GM18502 (cell line): ENCODE measurements around the gene LRPAP1.

Experiments
- ATAC-seq: cut with Tn5 transposase; IDR thresholded peaks from one replicate; pipeline ENCODE4 v1.9.1; 2021; ENCODE audit warnings: mild to moderate bottlenecking; ENCODE audit not compliant: unreplicated experiment, poor library complexity

The LRPAP1 gene

DNA sequence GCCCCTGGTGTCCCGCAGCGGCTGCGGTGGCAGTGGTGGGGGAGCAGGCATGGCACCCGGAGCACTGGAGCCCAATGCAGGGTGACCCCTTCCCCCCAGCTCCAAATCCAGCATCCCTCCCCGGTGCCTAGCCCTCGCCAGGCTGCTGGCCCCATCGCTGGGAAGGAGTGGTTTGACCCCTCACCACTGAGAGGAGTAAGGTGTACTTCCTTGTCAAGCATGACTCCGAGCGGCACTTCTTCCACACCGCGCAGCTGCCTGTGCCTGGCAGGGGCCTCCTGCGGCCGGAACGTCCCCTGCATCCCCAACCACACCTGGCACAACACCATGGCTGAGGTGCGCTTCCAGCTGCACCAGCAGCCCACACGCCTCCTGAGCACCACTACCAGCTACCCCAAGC, 27.0 kb downstream of the LRPAP1 start:
- no peak for ATAC-seq

DNA sequence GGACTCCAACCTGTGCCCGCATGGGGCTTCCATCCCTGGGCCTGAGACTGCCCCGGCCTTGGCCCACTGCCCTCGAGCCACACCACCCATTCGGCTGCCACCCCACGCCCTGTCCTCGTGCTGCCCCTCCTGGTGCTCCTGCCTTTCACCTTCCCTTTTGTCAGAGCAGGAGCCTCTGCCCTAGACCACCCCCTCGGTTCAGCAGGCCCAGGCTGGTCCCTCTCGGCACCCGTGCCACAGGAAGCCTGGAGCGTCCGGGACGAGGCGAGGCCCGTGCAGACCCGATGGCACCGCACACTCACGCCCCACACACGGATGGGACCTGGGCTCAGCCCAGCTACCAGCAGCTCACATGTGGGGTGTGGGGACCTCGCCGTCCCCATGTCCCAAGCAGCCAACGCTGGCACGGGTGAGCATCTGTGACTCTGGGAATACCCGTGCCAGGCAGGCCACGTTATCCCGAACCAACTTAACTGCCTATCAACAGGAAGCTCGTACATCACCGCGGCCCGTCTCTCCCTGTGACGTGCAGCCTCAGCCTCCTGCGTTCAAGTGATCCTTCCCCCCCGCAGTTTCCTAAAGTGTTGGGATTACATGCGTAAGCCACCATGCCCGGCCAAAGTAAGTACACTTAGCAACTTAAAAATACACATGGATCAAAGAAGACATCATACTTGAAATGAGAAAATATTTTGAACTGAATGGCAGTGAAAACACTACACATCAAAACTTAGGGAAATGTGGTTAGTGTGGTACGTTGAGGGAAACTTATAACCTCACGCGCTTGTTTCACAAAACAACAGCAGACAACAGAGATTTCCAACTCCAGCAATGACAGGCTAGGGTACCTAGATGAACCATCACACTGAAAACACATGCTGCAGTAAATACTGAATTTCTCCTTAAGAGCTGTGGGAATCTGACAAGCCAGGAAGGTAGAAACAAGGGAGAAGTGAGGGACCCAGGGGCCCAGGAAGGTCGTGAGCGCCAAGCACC, 29.0 kb downstream of the LRPAP1 start:
- ATAC-seq = no peak

DNA sequence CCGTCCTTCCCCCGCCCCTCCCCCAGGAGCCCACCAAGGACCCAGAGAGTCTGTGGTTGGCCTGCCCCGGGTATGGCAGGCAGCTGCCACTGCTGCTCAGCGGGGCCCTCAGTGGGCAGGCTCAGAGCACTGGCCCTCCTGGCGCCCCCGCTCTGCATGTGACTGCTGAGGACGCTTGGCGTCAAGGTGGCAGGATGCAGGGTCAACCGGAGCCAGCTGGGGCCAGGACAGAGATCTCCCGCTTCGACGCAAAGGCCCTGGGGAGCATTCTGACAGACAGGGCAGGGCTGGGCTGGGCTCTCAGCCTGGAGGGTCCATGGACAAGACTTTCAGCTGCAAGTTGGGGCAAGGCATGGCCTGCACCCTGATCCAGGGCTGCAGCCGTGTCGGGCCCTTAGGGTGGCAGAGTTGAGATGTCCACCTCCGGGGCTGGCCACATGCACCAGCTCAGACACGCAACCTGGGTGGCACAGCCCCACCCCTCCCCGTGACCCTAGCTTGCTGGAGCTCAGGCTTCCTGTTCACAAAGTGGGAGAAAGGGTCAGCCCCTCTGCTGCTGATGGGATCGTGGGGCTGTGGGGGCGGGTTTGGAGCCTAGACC, 30.3 kb downstream of the LRPAP1 start:
- no peak for ATAC-seq

DNA sequence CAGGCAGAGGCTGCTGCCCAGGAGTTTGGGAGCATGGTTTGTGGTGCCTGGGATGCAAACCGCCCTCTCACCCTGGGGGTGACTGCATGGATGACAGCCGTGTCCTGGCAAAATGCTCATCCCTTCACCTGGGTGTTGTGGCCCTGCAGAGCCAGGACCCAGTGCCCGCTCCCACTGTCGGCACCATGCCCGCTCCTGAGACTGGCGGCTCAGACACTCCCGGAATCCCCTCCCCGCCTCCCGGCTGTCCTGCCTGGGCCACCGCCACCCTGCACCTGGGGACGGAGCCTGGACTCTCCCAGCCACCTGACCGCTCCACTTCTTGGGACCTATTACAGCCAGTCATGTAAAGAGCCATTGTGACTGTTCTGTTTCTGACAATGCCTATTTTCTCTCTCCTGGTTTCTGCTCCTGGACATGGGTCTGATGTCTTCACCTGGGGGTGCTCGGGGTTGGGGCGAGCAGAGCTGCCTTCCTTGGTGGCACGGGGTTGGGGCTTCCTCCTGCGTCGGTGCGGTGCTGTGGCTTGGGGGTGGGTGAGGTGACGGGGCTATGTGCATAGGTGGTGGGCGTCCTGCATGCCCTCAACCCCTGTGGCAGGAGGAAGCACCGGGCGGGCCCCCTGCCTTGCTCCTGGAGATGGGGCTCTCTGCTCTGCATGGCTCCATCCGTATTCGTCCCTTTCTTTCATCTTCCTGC, 30.9 kb downstream of the LRPAP1 start:
- no peak for ATAC-seq

DNA sequence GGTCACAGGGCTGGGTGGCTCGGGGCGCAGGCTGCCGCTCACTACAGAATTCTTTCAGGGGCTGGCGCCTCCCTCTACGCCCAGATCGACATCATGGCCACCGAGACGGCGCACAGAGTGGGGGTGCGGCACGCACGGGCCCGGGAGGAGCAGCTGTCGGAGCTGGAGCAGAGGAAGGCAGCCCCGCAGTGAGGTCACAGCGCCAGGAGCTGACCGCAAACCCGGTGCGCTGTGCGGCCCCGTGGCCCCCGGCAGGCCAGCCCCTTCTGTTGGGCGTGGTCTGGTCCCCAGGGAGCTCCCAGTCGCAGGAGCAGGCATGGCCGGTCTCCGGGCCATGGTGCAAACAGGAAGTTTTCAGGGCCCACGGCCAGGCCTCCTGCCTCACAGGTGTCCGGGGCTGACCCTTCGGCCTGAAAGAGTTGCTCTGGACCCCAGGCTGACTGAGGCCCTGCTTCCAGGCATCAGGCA, 31.6 kb downstream of the LRPAP1 start:
- ATAC-seq = no peak

DNA sequence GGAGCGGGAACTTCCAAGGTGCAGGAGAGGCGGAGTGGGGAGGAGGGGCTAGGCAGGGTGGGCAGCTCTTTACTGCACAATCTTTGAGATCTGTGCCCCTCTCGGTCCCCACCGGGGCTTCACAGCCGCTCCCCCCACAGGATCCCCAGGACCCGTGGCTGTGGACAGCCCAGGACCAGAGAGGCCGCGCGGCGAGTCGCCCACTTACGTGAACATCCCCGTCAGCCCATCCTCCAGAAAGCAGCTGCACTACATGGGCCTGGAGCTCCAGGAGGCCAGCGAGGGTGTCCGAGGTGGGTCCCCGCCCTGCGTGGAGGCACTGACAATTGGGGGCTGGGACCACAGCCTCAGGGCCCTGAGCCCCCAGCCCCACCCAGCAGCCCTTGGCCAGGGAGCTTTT, 32.1 kb downstream of the LRPAP1 start:
- no peak for ATAC-seq

DNA sequence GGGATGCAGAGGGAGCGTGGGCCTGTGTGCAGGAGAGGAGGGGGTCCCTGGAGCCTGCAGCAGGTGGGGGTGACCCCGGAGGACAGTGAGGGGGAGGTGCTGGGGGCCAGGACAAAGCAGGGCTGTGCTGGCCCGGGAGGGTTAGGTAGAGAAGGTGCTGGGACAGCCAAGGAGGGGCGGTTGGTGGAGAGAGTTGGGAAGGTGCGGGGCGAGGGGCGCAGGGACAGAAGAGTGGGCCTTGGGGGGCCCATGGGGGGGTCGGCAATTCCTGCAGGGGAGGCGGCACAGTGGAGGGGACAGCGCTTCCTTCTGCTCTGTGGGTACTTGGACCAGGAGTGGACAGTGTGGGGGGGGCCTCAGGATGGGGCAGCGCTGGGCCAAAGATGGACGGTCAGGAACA, 32.5 kb downstream of the LRPAP1 start:
- no peak for ATAC-seq

DNA sequence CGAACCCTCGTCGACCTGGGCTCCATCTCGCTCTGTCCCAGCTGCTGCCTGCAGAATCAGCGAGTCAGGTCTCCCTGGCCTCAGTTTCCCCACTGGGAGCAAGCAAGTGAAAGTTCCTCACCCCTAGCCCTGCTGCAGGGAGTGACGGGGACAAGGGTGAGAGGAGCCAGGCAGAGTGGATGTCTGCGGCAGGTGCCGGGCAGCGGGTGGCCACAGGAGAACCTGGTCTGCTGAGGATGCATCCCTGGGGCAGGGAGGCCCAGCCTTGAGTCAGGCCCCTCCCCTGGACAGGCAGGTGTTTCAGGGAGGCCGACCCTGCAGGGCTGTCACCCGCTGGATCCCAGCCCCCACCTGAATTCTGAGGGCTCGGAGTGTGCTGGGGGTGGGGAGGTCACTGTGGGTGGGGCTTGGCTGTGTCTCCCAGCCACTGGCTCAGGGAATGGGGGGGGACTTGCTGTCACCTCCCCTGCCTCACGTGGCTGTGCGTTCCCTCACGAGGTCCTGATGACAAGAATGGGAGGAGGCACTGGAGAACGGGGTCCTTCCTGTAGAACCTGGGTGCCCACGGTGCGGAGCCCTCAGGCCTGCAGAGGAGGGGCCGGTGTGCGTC, 33.2 kb downstream of the LRPAP1 start:
- ATAC-seq = no peak

DNA sequence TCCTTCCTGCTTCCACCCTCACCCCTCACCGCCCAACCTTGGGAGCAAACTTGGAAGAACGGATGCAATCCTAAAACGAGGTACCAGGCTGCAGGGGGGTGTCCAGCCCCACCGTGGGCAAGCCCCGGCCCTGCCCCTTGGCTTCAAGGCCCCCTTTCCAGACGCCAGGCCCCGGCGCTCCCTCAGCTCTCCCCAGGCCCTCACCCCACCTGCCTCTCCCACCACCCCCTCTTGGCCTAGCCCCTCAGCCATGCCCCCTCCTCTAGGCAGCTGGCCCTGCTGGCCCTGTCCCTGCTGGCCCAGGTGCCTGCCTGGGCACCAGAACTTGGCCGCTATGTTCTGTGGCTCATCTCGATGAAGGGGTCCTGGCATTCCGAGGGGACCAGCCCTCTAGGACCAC, 33.8 kb downstream of the LRPAP1 start:
- ATAC-seq = no peak

DNA sequence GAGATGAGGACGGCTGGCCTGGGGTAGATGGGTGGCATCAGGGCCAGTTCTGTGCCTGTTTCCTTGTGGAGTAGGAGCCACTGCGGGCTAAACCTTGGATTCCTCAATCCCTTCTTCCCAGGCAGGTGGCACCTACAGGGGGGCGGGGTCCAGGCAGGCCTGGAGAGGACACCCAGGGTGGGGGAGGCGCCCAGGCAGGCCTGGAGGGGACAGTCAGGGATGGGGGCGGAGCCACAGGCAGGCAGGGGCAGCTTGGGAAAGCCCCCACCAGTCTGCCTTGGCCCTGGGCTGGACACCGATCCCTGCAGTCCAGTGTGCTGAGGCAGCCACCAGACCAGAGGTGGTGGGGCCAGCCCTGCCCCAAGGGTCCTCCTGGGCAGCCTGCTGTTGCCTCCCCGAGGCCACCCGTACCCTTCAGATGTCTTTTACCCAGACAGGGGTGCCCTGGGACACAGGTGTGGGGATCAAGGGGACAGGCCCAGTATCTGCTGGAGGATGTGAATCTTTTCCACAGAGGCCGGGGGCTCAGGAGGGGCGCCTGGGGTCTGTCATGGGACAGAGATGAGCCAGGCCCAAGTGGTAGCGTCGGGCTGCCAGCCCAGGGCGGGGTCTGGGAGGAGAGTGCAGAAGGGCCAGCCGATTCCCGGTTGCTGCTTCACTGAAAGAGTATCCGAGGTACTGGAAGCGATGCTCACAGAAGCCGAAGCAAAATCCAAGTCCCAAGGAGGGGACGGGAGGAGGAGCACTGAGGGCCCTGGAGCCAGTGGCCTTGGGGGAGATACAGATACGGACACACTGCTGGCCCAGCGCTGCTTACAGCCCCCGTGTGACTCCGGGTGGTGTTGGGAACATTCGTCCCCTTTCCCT, 34.5 kb downstream of the LRPAP1 start:
- no peak for ATAC-seq

DNA sequence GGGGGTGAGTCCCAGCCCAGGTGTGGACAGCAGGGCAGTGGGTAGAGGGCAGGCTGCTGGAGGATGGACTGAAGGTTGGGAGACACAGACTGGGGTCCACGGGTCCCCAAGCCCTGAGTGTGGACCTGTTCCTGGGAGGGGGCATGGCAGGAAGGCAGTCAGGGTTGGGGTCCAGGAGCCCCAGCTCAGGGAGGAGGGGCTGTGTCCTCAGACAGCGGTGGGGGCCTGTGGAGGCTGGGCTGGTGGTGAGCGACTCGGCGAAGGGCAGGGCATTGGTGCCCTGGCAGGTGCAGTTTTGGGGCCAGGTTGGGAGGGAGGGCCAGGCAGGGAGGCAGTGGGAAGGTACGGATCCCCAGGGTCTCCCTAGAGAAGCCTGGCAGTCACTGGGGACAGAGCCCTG, 35.1 kb downstream of the LRPAP1 start:
- no peak for ATAC-seq

DNA sequence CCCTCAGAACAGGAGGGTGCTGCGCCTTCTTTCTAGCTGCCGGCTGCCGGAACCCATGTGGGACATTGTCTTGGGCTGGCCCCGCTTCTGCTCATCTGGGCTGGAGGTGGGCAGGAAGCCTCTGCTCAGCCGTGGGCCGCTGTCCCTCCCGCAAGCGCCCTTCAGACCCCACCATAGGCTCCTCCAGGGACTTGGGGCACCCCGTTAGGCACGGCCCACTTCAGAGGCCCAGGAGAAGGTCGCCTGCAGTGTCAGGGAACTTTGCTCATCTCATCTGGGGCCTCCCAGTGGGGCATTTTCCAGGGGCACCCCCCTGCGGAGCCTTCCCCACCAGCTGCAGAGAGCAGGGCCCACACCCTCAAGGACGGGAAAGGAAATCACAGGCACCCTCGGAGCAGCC, 36.2 kb downstream of the LRPAP1 start:
- no peak for ATAC-seq

DNA sequence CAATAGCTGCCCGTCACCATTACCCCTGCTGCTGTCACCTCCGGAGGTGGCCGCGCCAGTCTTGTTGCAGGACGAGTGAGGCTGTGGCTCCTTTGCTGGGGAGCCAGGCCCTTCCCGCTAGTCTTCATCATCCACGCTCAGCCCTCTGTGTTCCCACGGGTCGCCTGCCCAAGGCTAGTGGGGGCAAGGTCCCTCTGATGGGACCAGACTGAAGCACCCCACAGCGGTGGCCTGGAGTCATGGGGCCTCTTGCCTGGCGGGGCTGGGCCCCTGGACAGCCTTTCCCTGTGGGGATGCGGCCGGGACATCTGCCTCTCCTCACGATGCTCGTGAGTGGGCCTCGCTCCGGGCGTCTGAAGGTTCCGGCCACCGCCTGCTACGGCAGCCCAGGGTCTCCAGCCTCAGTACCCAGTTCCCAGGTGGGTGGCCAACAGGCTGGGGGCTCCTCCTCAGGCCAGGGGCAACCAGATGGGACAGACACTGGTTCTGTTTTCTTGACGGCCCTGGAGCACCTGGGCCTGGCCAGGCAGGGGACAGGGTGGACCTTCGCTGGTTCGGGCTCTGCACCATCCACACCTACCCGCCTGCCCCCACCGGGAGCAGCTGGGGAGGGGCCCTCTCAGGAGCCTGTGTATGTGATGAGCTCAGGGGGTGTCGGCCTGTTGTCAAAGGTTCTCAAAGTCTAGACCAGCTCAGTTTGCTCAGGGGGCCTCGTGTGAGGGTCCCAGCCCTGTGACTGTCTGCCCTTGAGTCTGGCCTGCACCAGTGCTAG, 36.8 kb downstream of the LRPAP1 start:
- ATAC-seq = no peak

DNA sequence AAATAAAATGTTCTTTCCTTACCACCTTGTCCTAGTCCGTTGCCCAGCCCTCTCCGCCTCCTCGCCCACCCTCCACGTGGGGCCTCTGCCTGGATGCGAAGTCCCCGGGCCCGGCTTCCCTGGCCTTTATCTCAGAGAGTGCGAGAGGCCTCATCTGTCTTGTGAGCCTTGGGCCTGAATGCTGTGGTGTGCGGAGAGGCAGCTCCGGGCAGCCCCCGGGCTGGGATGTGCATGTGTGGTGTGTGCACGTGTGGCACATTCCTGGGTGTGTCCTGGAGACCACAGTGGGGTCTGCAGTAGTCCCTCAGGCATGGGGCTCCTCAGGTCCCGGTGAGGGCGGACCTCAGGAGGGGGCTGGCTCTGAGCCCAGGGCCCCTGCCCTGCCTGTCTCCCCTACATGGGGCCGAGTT, 37.8 kb downstream of the LRPAP1 start:
- ATAC-seq = no peak

DNA sequence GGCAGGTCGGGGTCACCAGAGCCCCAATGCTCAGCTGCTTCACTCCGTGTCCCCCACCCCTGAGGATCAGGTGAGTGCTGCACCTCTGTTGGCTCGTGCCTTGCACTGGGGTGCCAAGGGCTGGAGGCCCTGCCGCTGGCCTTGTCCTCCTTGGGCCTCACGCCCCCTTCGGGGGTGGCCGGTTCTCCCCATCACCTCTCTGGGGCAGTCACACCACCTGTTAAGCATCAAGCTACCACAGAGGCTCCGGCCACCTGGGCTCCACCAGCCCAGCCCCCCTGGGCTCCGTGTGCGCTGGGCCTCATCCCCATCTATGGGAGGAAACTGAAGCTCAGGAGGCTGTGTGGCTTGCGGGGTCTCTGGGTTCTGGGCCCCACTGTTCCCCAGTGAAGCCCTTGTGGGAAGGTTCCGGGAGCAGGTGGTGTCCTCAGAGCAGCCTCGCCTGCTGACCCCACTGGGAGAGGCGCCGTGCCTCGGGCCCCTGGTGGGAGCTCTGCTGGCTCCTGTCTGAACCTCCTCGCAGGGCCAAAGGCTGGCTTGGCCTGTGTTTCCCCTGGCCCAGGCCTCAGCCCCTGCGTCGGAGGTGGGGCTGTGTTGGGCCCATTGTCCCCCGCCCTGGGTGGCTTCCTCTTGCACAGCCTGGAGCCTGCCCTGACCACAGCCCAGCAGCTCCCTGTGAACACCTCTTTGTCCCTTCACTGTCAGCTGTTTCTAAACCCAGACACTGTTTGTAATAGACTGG, 38.3 kb downstream of the LRPAP1 start:
- no peak for ATAC-seq

DNA sequence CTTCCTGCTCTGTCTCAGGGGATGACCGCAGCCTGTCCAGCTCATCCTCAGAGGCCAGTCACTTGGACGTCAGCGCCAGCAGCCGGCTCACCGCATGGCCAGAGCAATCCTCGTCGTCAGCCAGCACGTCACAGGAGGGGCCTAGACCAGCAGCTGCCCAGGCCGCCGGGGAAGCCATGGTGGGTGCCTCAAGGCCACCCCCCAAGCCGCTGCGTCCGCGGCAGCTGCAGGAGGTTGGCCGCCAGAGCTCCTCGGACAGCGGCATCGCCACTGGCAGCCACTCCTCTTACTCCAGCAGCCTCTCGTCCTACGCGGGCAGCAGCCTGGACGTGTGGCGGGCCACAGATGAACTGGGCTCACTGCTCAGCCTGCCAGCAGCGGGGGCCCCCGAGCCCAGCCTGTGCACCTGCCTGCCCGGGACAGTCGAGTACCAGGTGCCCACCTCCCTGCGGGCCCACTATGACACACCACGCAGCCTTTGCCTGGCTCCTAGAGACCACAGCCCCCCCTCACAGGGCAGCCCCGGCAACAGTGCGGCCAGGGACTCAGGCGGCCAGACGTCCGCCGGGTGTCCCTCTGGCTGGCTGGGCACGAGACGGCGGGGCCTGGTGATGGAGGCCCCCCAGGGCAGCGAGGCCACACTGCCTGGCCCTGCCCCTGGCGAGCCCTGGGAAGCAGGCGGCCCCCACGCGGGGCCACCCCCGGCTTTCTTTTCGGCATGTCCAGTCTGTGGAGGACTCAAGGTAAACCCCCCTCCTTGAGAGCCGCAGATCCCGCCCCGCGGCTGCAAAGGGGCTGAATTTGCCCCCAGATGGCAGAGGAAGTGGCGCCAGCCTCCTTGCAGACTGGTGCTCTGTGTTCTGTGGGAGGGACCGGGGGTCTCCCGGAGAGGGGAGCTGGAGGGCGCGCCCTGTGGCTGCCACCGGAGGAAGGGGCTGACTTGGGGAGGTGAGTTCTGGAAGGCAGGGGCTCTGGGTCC, 39.2 kb downstream of the LRPAP1 start:
- no peak for ATAC-seq
